CD4-positive, alpha-beta memory T cell (primary cell): Measurements from ENCODE around the gene ITPRIPL1. TPM values are rescaled to one million over a fixed set of nuclear protein-coding genes. Genes with fewer than 3 reads are reported as not detected.
A peak's percentile ranks its signal among the peaks of the same experiment; 100 is the strongest.

Experiments
- CTCF ChIA-PET: fragments of 350-600 bp; sonication (Branson Sonifier 250); formaldehyde crosslinking; loops from one replicate; lab custom pipeline; 2021; ENCODE audit warnings: inconsistent platforms; ENCODE audit not compliant: partially characterized antibody; lab: Charles Lee
- POLR2A ChIA-PET: fragments of 350-600 bp; sonication (Branson Sonifier 250); formaldehyde crosslinking; loops from one replicate; lab custom pipeline; 2021; ENCODE audit not compliant: partially characterized antibody; lab: Charles Lee
- DNase-seq, 5 donors: peaks; one replicate each; pipeline versions ENCODE4 v3.0.0 to v3.0.0-alpha.2; 2020 to 2022; ENCODE audit warnings: mixed read lengths in 1 of 5
- H3K27ac ChIP-seq: one replicate; pipeline ENCODE4 v1.7.0; 2013; ENCODE audit warnings: low read depth, low read length
- H3K27me3 ChIP-seq: 2 replicates; pipeline ENCODE4 v1.7.0; 2013; ENCODE audit warnings: mild to moderate bottlenecking, low read length, moderate library complexity; ENCODE audit not compliant: insufficient read depth
- H3K36me3 ChIP-seq: 2 replicates; pipeline ENCODE4 v1.7.0; 2013; ENCODE audit warnings: mild to moderate bottlenecking, low read length, moderate library complexity; ENCODE audit not compliant: insufficient read depth
- H3K4me1 ChIP-seq: 2 replicates; pipeline ENCODE4 v1.7.0; 2013; ENCODE audit warnings: mild to moderate bottlenecking, low read length, moderate library complexity; ENCODE audit not compliant: insufficient read depth
- H3K4me3 ChIP-seq, 2 donors: one replicate each; pipeline ENCODE4 v1.7.0; 2013; ENCODE audit warnings: low read length in 2 of 2, mild to moderate bottlenecking in 1 of 2
- H3K9me3 ChIP-seq, 2 donors: one replicate each; pipeline ENCODE4 v1.7.0; 2013; ENCODE audit warnings: low read length in 2 of 2, control low read depth in 1 of 2; ENCODE audit not compliant: control insufficient read depth in 1 of 2
- H3K27ac Mint-ChIP-seq, 7 donors: one replicate each; pipeline ENCODE4 v1.8.0; 2020 to 2021; ENCODE audit warnings: mixed read lengths in 7 of 7, mild to moderate bottlenecking in 6 of 7, inconsistent platforms in 3 of 7, moderate library complexity in 3 of 7
- H3K27me3 Mint-ChIP-seq, 2 donors: one replicate each; pipeline ENCODE4 v1.8.0; 2020 to 2021; ENCODE audit warnings: mixed read lengths in 2 of 2
- H3K36me3 Mint-ChIP-seq, 2 donors: one replicate each; pipeline ENCODE4 v1.8.0; 2020 to 2021; ENCODE audit warnings: mixed read lengths in 2 of 2, inconsistent platforms in 1 of 2, mild to moderate bottlenecking in 1 of 2
- H3K4me1 Mint-ChIP-seq, 4 donors: one replicate each; pipeline ENCODE4 v1.8.0; 2020 to 2021; ENCODE audit warnings: mixed read lengths in 4 of 4, mild to moderate bottlenecking in 1 of 4
- H3K4me3 Mint-ChIP-seq, 8 donors: one replicate each; pipeline ENCODE4 v1.8.0; 2020 to 2021; ENCODE audit warnings: mixed read lengths in 8 of 8, mild to moderate bottlenecking in 7 of 8, moderate library complexity in 6 of 8, inconsistent platforms in 3 of 8
- H3K9me3 Mint-ChIP-seq, 8 donors: one replicate each; pipeline ENCODE4 v1.8.0; 2020 to 2021; ENCODE audit warnings: mixed read lengths in 8 of 8, mild to moderate bottlenecking in 5 of 8, inconsistent platforms in 3 of 8, moderate library complexity in 1 of 8
- intact Hi-C: fragments of 100-400 bp; cut with micrococcal nuclease; formaldehyde crosslinking; loops from one replicate; pipeline ENCODE4 v1.15.1; 2023
- polyA plus RNA-seq, 2 donors: library from polyadenylated mRNA; unstranded; fragments of 300-500 nt; fragmentation: Illumina TruSeq; gene quantifications; one replicate each; pipeline ENCODE4 v1.2.3, GENCODE V29; 2021
- total RNA-seq, 2 experiments: library from RNA; stranded (reverse); gene quantifications; one replicate each; pipeline ENCODE4 v1.2.3, GENCODE V29; 2021

The ITPRIPL1 gene
- total and polyA plus RNA-seq, 4 experiments from 2014 or later = 10.0 to 11.7 (median 10.9) TPM

DNA sequence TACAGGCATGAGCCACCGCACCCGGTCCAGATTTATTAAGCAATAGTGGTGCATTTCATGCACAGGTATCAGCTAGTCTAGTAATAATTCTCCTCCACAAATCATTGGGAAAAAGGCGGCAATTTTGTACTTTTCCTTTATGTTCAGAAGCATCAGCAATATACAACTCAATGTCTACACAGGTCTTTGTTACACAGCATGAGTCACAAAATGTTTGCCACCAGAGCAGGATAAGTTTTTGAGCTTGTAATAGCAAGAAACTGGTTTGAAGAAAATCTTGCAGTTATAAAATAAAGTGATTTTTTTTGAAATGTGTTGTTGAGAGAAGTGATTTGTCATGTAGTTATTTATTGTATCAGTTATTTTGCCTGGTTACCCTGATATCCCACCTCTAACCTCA is 4.8 kb upstream of the ITPRIPL1 start:
- ChIA-PET POLR2A (interaction anchor here (0.7 to 13.7 kb wide), 13 partner anchors 9 to 228 kb away, joined by 3 to 178 read pairs (median 7); partner anchors contain the start of genes NCAPH, SNRNP200 and STARD7), CTCF (interaction anchor here (0.9 to 8.8 kb wide), 13 partner anchors 9 to 208 kb away, joined by 3 to 62 read pairs (median 4); partner anchors contain the start of genes NCAPH, NEURL3 and SNRNP200)
- Histone ChIP-seq H3K4me1 (peaks cover 64% of the 10 kb centered on the region), H3K27ac (peak overlapping the region; percentile 72), H3K9me3 (no peaks in the 10 kb centered on the region), H3K27me3 (no peaks in the 10 kb centered on the region), H3K4me3 (peak overlapping the region; percentile 76 to 77), H3K36me3 (no peaks in the 10 kb centered on the region)
- no peak for DNase-seq
- Mint-ChIP-seq H3K36me3 (peaks cover 4 to 6% of the 10 kb centered on the region in 2 donors), H3K4me1 (peaks cover 38 to 75% (median 58%) of the 10 kb centered on the region in 4 donors), H3K9me3 (no peaks in the 10 kb centered on the region), H3K4me3 (peak overlapping the region; percentile 88 to 95 (median 92)), H3K27me3 (no peaks in the 10 kb centered on the region), H3K27ac (peak overlapping the region; percentile 50 to 97 (median 89))
- intact Hi-C loops = no loop called here

DNA sequence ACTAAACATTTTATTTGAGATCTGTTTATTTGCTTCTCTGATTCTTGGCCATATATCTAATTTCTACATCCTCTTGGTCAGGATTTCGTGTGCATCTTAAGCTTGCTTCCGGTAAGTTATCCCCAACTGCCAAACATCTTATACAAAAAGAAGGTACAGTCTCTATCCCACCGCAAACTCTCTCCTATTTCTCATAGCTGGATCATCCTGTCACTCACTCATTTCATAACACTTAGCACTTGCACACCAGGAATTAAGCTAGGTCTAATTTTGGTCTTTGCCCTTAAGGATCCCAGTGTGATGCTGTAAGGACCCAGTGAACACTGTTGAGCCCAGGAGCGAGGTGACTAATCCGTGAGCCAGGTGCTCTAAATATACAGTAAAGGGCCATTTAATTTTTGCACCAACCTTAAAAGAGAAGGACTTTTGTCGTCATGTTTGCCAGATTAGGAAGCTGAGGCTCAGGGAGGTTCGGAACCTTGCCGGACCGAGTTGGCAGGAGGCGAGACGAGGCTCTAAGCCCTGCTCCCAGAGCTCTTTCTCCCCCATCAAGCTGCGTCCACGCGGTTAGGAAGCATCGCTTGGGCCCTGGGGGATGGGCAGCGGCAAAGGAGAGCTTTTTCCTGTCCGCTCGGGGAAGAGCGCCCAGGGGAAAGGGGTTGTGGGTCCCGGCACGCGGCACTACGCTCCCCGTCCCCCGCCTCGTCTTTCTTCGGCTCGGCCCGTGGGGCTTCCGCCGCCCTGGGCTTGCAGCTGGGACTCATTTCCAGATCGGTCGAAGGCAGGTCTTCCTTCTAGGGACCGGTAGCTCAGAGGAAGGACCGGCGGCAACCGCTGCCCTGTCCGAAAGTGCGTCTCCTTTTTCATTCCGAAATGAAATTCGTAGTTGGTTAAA is 4.1 kb upstream of the ITPRIPL1 start:
- Mint-ChIP-seq H3K36me3 (peaks cover 4 to 13% of the 10 kb centered on the region in 2 donors), H3K27ac (peak overlapping the region; percentile 50 to 97 (median 89)), H3K27me3 (no peaks in the 10 kb centered on the region), H3K4me1 (peaks cover 37 to 75% (median 59%) of the 10 kb centered on the region in 4 donors), H3K4me3 (peak overlapping the region; percentile 88 to 95 (median 92)), H3K9me3 (no peaks in the 10 kb centered on the region)
- no peaks in the 10 kb centered on the region for H3K27me3 ChIP-seq
- H3K9me3 ChIP-seq = no peaks in the 10 kb centered on the region
- intact Hi-C loops = loop anchor here (1.0 kb wide), 2 partner anchors 16 to 24 kb away; partner anchors contain the start of gene SNRNP200
- H3K4me3 ChIP-seq = peak overlapping the region; percentile 76 to 77
- peak overlapping the region; percentile 72 for H3K27ac ChIP-seq
- DNase-seq = peak in 2 of 5 donors; percentile 5 to 6
- no peaks in the 10 kb centered on the region for H3K36me3 ChIP-seq
- peaks cover 64% of the 10 kb centered on the region for H3K4me1 ChIP-seq
- ChIA-PET CTCF (interaction anchor here (0.9 to 8.8 kb wide), 17 partner anchors 9 to 207 kb away, joined by 3 to 62 read pairs (median 4); partner anchors contain the start of genes NCAPH, NEURL3 and SNRNP200), POLR2A (interaction anchor here (0.5 to 13.7 kb wide), 24 partner anchors 9 to 494 kb away, joined by 3 to 178 read pairs (median 4); partner anchors contain the start of genes CIAO1, NCAPH, SNRNP200 and STARD7)

- Mint-ChIP-seq H3K9me3 (no peaks in the 10 kb centered on the region), H3K27me3 (no peaks in the 10 kb centered on the region), H3K4me3 (peak overlapping the region in 6 of 8 donors; percentile 11 to 98 (median 66)), H3K27ac (peak overlapping the region in 3 of 7 donors; percentile 55 to 93 (median 88)), H3K4me1 (peaks cover 34 to 75% (median 59%) of the 10 kb centered on the region in 4 donors), H3K36me3 (peaks cover 13 to 26% of the 10 kb centered on the region in 2 donors)
- ChIA-PET CTCF (interaction anchor here (1.4 to 8.8 kb wide), 6 partner anchors 8 to 150 kb away, joined by 3 to 62 read pairs (median 5); no protein-coding TSS in a partner anchor), POLR2A (interaction anchor here (1.2 to 13.7 kb wide), 6 partner anchors 11 to 178 kb away, joined by 3 to 178 read pairs (median 61); partner anchors contain the start of genes NCAPH and SNRNP200)
- Histone ChIP-seq H3K9me3 (no peaks in the 10 kb centered on the region), H3K4me3 (no peak overlapping the region), H3K27ac (no peak overlapping the region), H3K27me3 (no peaks in the 10 kb centered on the region), H3K36me3 (peaks cover 11% of the 10 kb centered on the region), H3K4me1 (peaks cover 58% of the 10 kb centered on the region)
- intact Hi-C loops = no loop called here
- no peak for DNase-seq
Measured at GRCh38 chr2:96323849-96324248, 1.3 kb upstream of the ITPRIPL1 start.

- ChIA-PET CTCF (interaction anchor here (1.0 to 8.8 kb wide), 7 partner anchors 9 to 151 kb away, joined by 3 to 62 read pairs (median 4); no protein-coding TSS in a partner anchor), POLR2A (interaction anchor here (1.5 to 13.7 kb wide), 7 partner anchors 10 to 213 kb away, joined by 4 to 178 read pairs (median 6); partner anchors contain the start of genes CIAO1, NCAPH and SNRNP200)
- intact Hi-C loops = loop anchor here (1.0 kb wide), 2 partner anchors 11 to 18 kb away; partner anchors contain the start of gene NCAPH
- H3K4me1 ChIP-seq = peaks cover 49% of the 10 kb centered on the region
- H3K27me3 ChIP-seq = no peaks in the 10 kb centered on the region
- peaks cover 13 to 25% of the 10 kb centered on the region in 2 donors for H3K36me3 Mint-ChIP-seq
- H3K36me3 ChIP-seq = peaks cover 11% of the 10 kb centered on the region
- no peaks in the 10 kb centered on the region for H3K9me3 Mint-ChIP-seq
- H3K9me3 ChIP-seq = no peaks in the 10 kb centered on the region
- peak overlapping the region; percentile 61 for H3K27ac ChIP-seq
- peak overlapping the region; percentile 24 to 69 for H3K4me3 ChIP-seq
- peak overlapping the region; percentile 87 to 98 (median 94) for H3K4me3 Mint-ChIP-seq
- peak in 2 of 5 donors; percentile 9 to 32 for DNase-seq
- no peaks in the 10 kb centered on the region for H3K27me3 Mint-ChIP-seq
- peak overlapping the region; percentile 87 to 95 (median 88) for H3K27ac Mint-ChIP-seq
- H3K4me1 Mint-ChIP-seq = peaks cover 29 to 69% (median 53%) of the 10 kb centered on the region in 4 donors
Measured at GRCh38 chr2:96324721-96325040, 436 bp upstream of the ITPRIPL1 start.

GRCh38 chr2:96325884-96326255 is 753 bp downstream of the ITPRIPL1 start:
- peak; percentile 61 to 71 (median 64) for DNase-seq
- H3K4me3 ChIP-seq = peak overlapping the region; percentile 24 to 69

DNA sequence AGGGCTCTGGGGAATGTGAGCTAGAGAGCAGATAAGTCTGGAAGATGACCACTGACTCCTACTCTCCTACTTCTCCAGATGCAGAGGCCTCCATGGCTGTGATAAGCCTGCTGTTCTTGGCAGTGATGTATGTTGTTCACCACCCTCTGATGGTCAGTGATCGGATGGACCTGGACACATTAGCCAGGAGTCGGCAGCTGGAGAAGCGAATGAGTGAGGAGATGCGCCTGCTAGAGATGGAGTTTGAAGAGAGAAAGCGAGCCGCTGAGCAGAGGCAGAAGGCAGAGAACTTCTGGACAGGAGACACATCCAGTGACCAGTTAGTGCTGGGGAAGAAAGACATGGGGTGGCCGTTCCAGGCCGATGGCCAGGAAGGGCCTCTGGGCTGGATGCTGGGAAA is 1.4 kb downstream of the ITPRIPL1 start:
- peak overlapping the region; percentile 43 to 96 (median 92) for H3K27ac Mint-ChIP-seq
- peak overlapping the region in 6 of 8 donors; percentile 33 to 98 (median 81) for H3K4me3 Mint-ChIP-seq
- Histone ChIP-seq H3K27ac (peak overlapping the region; percentile 61), H3K9me3 (no peaks in the 10 kb centered on the region), H3K36me3 (peaks cover 11% of the 10 kb centered on the region), H3K4me1 (peaks cover 34% of the 10 kb centered on the region), H3K27me3 (no peaks in the 10 kb centered on the region), H3K4me3 (peak overlapping the region; percentile 24 to 69)
- no peaks in the 10 kb centered on the region for H3K27me3 Mint-ChIP-seq
- CTCF ChIA-PET = interaction anchor here (1.0 to 8.8 kb wide), 4 partner anchors 10 to 21 kb away, joined by 4 to 62 read pairs (median 4); partner anchors contain the start of gene SNRNP200
- H3K36me3 Mint-ChIP-seq = peaks cover 13 to 24% of the 10 kb centered on the region in 2 donors
- POLR2A ChIA-PET = interaction anchor here (1.2 to 13.7 kb wide), 5 partner anchors 8 to 119 kb away, joined by 3 to 178 read pairs (median 116); partner anchors contain the start of genes NCAPH and SNRNP200
- intact Hi-C loops = no loop called here
- H3K9me3 Mint-ChIP-seq = no peaks in the 10 kb centered on the region
- peaks cover 22 to 55% (median 42%) of the 10 kb centered on the region in 4 donors for H3K4me1 Mint-ChIP-seq
- no peak for DNase-seq

More at GRCh38 chr2:96325884-96326255, 753 bp downstream of the ITPRIPL1 start:
- Mint-ChIP-seq H3K36me3 (peaks cover 13 to 25% of the 10 kb centered on the region in 2 donors), H3K9me3 (no peaks in the 10 kb centered on the region), H3K4me3 (peak overlapping the region; percentile 91 to 98 (median 96)), H3K4me1 (peaks cover 23 to 59% (median 45%) of the 10 kb centered on the region in 4 donors), H3K27ac (peak overlapping the region; percentile 85 to 96 (median 93)), H3K27me3 (no peaks in the 10 kb centered on the region)
- Histone ChIP-seq H3K4me1 (peaks cover 38% of the 10 kb centered on the region), H3K27ac (peak overlapping the region; percentile 61), H3K36me3 (peaks cover 11% of the 10 kb centered on the region), H3K9me3 (no peaks in the 10 kb centered on the region), H3K27me3 (no peaks in the 10 kb centered on the region)
- intact Hi-C loops = loop anchor here (1.0 kb wide), 2 partner anchors 9 to 16 kb away; partner anchors contain the start of gene NCAPH
- CTCF ChIA-PET = interaction anchor here (1.0 to 8.8 kb wide), 7 partner anchors 9 to 30 kb away, joined by 3 to 62 read pairs (median 4); partner anchors contain the start of gene NCAPH
- POLR2A ChIA-PET = interaction anchor here (0.6 to 13.7 kb wide), 10 partner anchors 9 to 212 kb away, joined by 3 to 178 read pairs (median 5); partner anchors contain the start of genes NCAPH and SNRNP200
